GM15510 (cell line): ENCODE measurements around the gene MAGI2.

Experiments used
- POLR2A ChIP-seq: IDR thresholded peaks from 3 replicates; pipeline ENCODE4 v1.6.1; 2011; ENCODE audit warnings: borderline replicate concordance; ENCODE audit not compliant: insufficient read length; ENCODE audit errors: extremely low read depth

The MAGI2 gene

GRCh38 chr7:79458796-79459195 lies 5.3 kb upstream of the MAGI2 start:
- no peak for TF ChIP-seq POLR2A

GRCh38 chr7:79455173-79455790 lies 1.8 kb upstream of the MAGI2 start:
- TF ChIP-seq POLR2A = no peak

GRCh38 chr7:79454361-79454960 lies 994 bp upstream of the MAGI2 start:
- no peak for TF ChIP-seq POLR2A

GRCh38 chr7:79453266-79453557 lies 255 bp downstream of the MAGI2 start:
- TF ChIP-seq POLR2A = no peak

GRCh38 chr7:79452495-79453265 lies 787 bp downstream of the MAGI2 start:
- no peak for TF ChIP-seq POLR2A

GRCh38 chr7:79452032-79452494 lies 1.4 kb downstream of the MAGI2 start:
- TF ChIP-seq POLR2A = no peak

- TF ChIP-seq POLR2A = no peak
Observed at GRCh38 chr7:79451580-79451979, 1.9 kb downstream of the MAGI2 start.

- TF ChIP-seq POLR2A = no peak
Observed at GRCh38 chr7:79436378-79436777, 17.1 kb downstream of the MAGI2 start.

GRCh38 chr7:79434867-79435266 lies 18.6 kb downstream of the MAGI2 start:
- TF ChIP-seq POLR2A = no peak

GRCh38 chr7:79434098-79434497 lies 19.4 kb downstream of the MAGI2 start:
- TF ChIP-seq POLR2A = no peak

- TF ChIP-seq POLR2A = no peak
Observed at GRCh38 chr7:79430391-79430790, 23.1 kb downstream of the MAGI2 start.

- no peak for TF ChIP-seq POLR2A
Observed at GRCh38 chr7:79425665-79426064, 27.8 kb downstream of the MAGI2 start.

- no peak for TF ChIP-seq POLR2A
Observed at GRCh38 chr7:79421751-79422150, 31.7 kb downstream of the MAGI2 start.

- TF ChIP-seq POLR2A = no peak
Observed at GRCh38 chr7:79420464-79420863, 33.0 kb downstream of the MAGI2 start.

- TF ChIP-seq POLR2A = no peak
Observed at GRCh38 chr7:79414910-79415309, 38.6 kb downstream of the MAGI2 start.

- TF ChIP-seq POLR2A = no peak
Observed at GRCh38 chr7:79412915-79413314, 40.6 kb downstream of the MAGI2 start.

GRCh38 chr7:79412438-79412837 lies 41.0 kb downstream of the MAGI2 start:
- TF ChIP-seq POLR2A = no peak

- no peak for TF ChIP-seq POLR2A
Observed at GRCh38 chr7:79410345-79410744, 43.1 kb downstream of the MAGI2 start.
